Esophagus squamous epithelium (tissue), 5 donors: ENCODE data around the gene NFYA. TPM values are rescaled to one million over a fixed set of nuclear protein-coding genes. Genes with fewer than 3 reads are reported as not detected.

ENCODE experiments used
- DNase-seq: peaks from one replicate; lab custom pipeline; 2025; lab: John Stamatoyannopoulos, UW
- H3K27ac ChIP-seq, 4 donors: fragments of 200-600 bp; sonication (generic); one replicate each; pipeline ENCODE4 v1.5.1; 2016 to 2019; ENCODE audit warnings: mild to moderate bottlenecking in 1 of 4
- H3K27me3 ChIP-seq, 4 donors: fragments of 200-600 bp; sonication (generic); 1 replicate in 3 of 4; 2 replicates in 1 of 4; pipeline versions ENCODE4 v1.5.1 to v1.6.0; 2017 to 2021; ENCODE audit warnings: antibody characterized with exemption in 1 of 4
- H3K36me3 ChIP-seq, 3 donors: fragments of 200-600 bp; sonication (generic); one replicate each; pipeline ENCODE4 v1.5.1; 2016 to 2019
- H3K4me1 ChIP-seq, 3 donors: fragments of 200-600 bp; sonication (generic); one replicate each; pipeline ENCODE4 v1.5.1; 2017 to 2019
- H3K4me3 ChIP-seq, 4 donors: fragments of 200-600 bp; sonication (generic); 1 replicate in 3 of 4; 2 replicates in 1 of 4; pipeline ENCODE4 v1.5.1; 2016 to 2019; ENCODE audit warnings: mild to moderate bottlenecking in 2 of 4, moderate library complexity in 1 of 4
- H3K9me3 ChIP-seq, 3 donors: fragments of 200-600 bp; sonication (generic); one replicate each; pipeline ENCODE4 v1.5.1; 2016 to 2019
- CTCF ChIP-seq, 6 experiments: fragments of 450-650 bp in 4 of 6; fragments of 200-600 bp in 2 of 6; sonication (generic) in 2 of 6; IDR thresholded peaks; one replicate each; pipeline ENCODE4 v1.5.1; 2016 to 2019; ENCODE audit warnings: antibody characterized with exemption in 6 of 6, mild to moderate bottlenecking in 4 of 6, moderate library complexity in 4 of 6
- POLR2A ChIP-seq, 4 donors: fragments of 450-650 bp; IDR thresholded peaks; one replicate each; pipeline ENCODE4 v1.6.1; 2017; ENCODE audit warnings: antibody characterized with exemption in 4 of 4, mild to moderate bottlenecking in 4 of 4, moderate library complexity in 3 of 4
- WGBS, 2 donors: methylation state at CpG; one replicate each; pipeline ENCODE4 v1.1.5; 2018; 5-methylcytosine and 5-hydroxymethylcytosine counted together
- intact Hi-C: fragments of 100-400 bp; cut with DNase I; formaldehyde crosslinking; loops from one replicate; pipeline ENCODE4 v1.15.0; 2022
- total RNA-seq, 4 donors: library from RNA; depleted of rRNA; stranded (reverse); fragments of >200 nt; gene quantifications; one replicate each; pipeline ENCODE4 v1.1.0, GENCODE V29; 2016
- donor health status: DM: yes; HTN: yes; CAD: no.

The NFYA gene
- total RNA-seq, 4 donors from 2014 or later = 9.0 to 16.4 (median 14.0) TPM

DNA sequence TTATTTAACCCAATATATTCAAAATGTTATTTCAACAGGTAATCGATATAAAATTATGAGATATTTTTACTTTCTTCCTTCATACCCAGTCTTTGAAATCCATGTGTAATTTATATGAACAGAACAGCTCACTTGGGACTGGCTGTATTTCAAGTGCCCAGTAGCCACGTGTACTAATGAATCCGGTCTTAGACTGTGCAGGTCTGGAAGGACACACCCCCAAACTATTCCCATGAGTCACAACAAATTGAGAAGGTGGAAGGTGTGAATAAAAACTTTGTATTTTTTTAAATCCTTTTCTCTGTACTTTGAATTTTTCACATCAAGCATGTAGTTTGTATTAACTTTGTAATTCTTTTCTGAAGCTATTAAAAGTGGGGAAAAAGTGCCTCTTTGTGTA lies 36.6 kb upstream of the NFYA start:
- Histone ChIP-seq H3K27me3 (no peaks in the 10 kb centered on the region), H3K4me3 (no peak overlapping the region), H3K4me1 (peaks cover 4 to 43% (median 5%) of the 10 kb centered on the region in 3 donors), H3K27ac (peak overlapping the region in 3 of 4 donors; percentile 42 to 64 (median 57)), H3K36me3 (no peaks in the 10 kb centered on the region), H3K9me3 (no peaks in the 10 kb centered on the region)
- WGBS, 2 donors = 32 to 36% methylated on average over 3 of the region's 3 CpGs
- DNase-seq = no peak
- TF ChIP-seq CTCF (IDR thresholded peaks at IDR 0.05) (no peak), POLR2A (IDR thresholded peaks at IDR 0.05) (no peak)
- intact Hi-C loops = no loop called here

DNA sequence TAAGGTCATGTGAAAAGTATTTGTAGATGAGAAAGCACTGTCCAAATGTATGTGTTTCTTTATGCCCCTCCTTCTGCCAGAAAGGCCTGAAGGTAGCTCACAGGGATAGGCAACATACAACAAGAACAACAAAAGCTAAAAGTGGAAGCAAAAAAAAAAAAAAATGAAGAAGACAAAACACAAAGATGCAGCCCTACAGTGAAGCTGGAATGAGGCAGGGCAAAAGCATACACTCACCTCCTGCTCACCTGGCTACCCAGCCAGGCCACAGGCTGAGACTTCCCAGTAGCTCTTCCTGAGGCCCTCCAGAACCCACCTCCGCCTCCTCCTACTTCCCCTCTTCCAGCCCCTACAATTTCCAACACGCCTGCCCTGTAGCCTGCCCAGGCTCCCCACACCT lies 36.2 kb upstream of the NFYA start:
- Histone ChIP-seq H3K27ac (peak overlapping the region in 3 of 4 donors; percentile 42 to 64 (median 57)), H3K9me3 (no peaks in the 10 kb centered on the region), H3K27me3 (no peaks in the 10 kb centered on the region), H3K4me1 (peaks cover 4 to 44% (median 5%) of the 10 kb centered on the region in 3 donors), H3K36me3 (no peaks in the 10 kb centered on the region), H3K4me3 (no peak overlapping the region)
- WGBS, 2 donors = 32 to 67% methylated on average over 2 of the region's 2 CpGs
- TF ChIP-seq POLR2A (IDR thresholded peaks at IDR 0.05) (no peak), CTCF (IDR thresholded peaks at IDR 0.05) (no peak)
- intact Hi-C loops = no loop called here
- no peak for DNase-seq

DNA sequence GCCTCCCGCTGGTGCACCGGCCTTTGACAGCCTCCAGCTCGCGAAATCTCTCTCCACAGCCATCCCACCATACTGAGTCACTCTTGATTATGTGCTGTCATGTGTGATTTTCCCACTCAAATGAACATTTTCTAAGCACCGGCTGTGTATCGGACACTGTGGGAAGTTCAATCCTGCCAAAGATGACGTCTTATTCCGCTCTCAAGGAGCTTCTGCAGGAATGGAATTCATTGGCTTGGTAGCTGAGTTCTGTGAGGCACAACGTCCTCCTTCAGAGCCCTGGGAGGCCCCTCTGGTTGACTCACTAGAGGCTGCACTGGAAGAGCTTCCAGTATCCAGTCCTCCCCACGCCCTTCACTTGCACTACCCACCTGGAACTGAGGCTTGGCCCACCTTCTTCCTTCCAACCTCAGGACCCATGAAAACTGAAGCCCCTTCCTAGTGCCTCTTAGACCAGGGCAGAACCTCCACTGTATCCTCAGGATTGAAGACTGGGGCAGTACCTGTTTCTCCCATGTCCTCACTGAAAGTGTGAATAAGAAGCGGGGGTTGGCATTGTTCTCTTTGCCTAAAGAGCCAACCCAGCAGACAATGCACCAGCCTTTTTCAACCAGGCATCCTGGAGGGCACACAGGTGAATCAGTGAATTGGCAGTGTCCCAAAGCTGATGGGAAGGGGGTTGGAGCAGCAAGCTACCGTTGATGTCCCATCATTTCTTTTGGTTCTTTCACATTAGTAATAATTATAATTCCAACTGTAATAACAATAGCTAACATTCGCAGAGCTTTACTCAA lies 35.5 kb upstream of the NFYA start:
- Histone ChIP-seq H3K9me3 (no peaks in the 10 kb centered on the region), H3K27me3 (no peaks in the 10 kb centered on the region), H3K36me3 (no peaks in the 10 kb centered on the region), H3K4me1 (peaks cover 4 to 44% (median 5%) of the 10 kb centered on the region in 3 donors), H3K4me3 (no peak overlapping the region), H3K27ac (peak overlapping the region in 3 of 4 donors; percentile 42 to 64 (median 57))
- no peak for DNase-seq
- intact Hi-C loops = no loop called here
- 39 to 54% methylated on average over 12 to 13 of the region's 13 CpGs for WGBS, 2 donors
- TF ChIP-seq CTCF (IDR thresholded peaks at IDR 0.05) = peak in 1 of 6 experiments; percentile 10
- TF ChIP-seq POLR2A (IDR thresholded peaks at IDR 0.05) = no peak

GRCh38 chr6:41038205-41038604 lies 34.6 kb upstream of the NFYA start:
- 77 to 90% methylated on average over 2 to 3 of the region's 3 CpGs for WGBS, 2 donors
- Histone ChIP-seq H3K27me3 (no peaks in the 10 kb centered on the region), H3K4me1 (peaks cover 4 to 44% (median 5%) of the 10 kb centered on the region in 3 donors), H3K9me3 (no peaks in the 10 kb centered on the region), H3K36me3 (no peaks in the 10 kb centered on the region), H3K27ac (no peak overlapping the region), H3K4me3 (no peak overlapping the region)
- DNase-seq = no peak
- no peak for TF ChIP-seq POLR2A (IDR thresholded peaks at IDR 0.05)
- TF ChIP-seq CTCF (IDR thresholded peaks at IDR 0.05) = no peak
- intact Hi-C loops = no loop called here
